Ishikawa (cell line): ENCODE data around the gene C6.

Experiments
- CEBPB ChIP-seq: IDR thresholded peaks from 2 replicates; pipeline ENCODE4 v1.6.1; 2012
- CREB1 ChIP-seq: IDR thresholded peaks from 2 replicates; pipeline ENCODE4 v1.6.1; 2012; ENCODE audit warnings: low read depth
- EGR1 ChIP-seq: IDR thresholded peaks from 2 replicates; pipeline ENCODE4 v1.6.1; 2012
- EP300 ChIP-seq: IDR thresholded peaks from 2 replicates; pipeline ENCODE4 v1.6.1; 2012; ENCODE audit warnings: borderline replicate concordance
- FOXM1 ChIP-seq: IDR thresholded peaks from 2 replicates; pipeline ENCODE4 v1.6.1; 2012; ENCODE audit warnings: low read depth, borderline replicate concordance
- NFIC ChIP-seq: IDR thresholded peaks from 2 replicates; pipeline ENCODE4 v1.6.1; 2012
- RAD21 ChIP-seq: IDR thresholded peaks from 2 replicates; pipeline ENCODE4 v1.6.1; 2012; ENCODE audit warnings: low read depth
- TAF1 ChIP-seq: IDR thresholded peaks from 2 replicates; pipeline ENCODE4 v1.6.1; 2012; ENCODE audit warnings: low read depth, mild to moderate bottlenecking
- TCF12 ChIP-seq: IDR thresholded peaks from 2 replicates; pipeline ENCODE4 v1.6.1; 2012; ENCODE audit warnings: low read depth
- TEAD4 ChIP-seq: IDR thresholded peaks from 2 replicates; pipeline ENCODE4 v1.6.1; 2012
- YY1 ChIP-seq: IDR thresholded peaks from 2 replicates; pipeline ENCODE4 v1.6.1; 2012; ENCODE audit warnings: low read depth
- ZBTB7A ChIP-seq: IDR thresholded peaks from 2 replicates; pipeline ENCODE4 v1.6.1; 2012; ENCODE audit warnings: low read depth
- TF ChIP-seq, protein P1 (sequence below): IDR thresholded peaks from 2 replicates; pipeline ENCODE4 v1.6.1; 2012; ENCODE audit warnings: low read depth, mild to moderate bottlenecking
- TF ChIP-seq, protein P2 (sequence below): IDR thresholded peaks from 2 replicates; pipeline ENCODE4 v1.6.1; 2012
- TF ChIP-seq, protein P3 (sequence below): IDR thresholded peaks from 2 replicates; pipeline ENCODE4 v1.6.1; 2012

Gene C6

DNA sequence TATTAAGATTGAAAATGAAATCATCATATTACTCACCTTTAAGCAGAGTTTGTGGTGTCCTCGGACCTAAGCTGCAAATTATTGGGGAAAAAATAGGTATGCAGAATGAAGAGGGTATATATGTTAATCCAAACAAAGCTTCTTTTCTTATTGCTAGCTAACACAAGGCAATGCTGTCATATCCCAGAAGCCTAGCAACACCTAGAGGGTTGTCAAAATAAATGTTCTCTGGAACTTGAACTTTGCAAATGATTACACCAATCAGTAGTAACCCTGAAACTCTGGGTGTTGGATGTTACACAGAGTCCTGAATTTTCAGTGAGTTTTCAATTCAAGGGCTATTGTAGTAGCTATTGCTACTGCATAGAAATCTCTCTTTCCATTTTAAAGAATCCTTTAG, at the start of gene C6:
Gene C6 (minus strand): TSS at position 193 of the 400 bp plus-strand sequence. CDS start 10,302 bp downstream, outside the sequence.
- TF ChIP-seq CREB1 (no peak), RAD21 (no peak), FOXM1 (no peak), EGR1 (no peak), TCF12 (no peak), TAF1 (no peak), CEBPB (no peak), TEAD4 (no peak), ZBTB7A (no peak), NFIC (no peak), EP300 (no peak)
- TF ChIP-seq, protein P1, sequence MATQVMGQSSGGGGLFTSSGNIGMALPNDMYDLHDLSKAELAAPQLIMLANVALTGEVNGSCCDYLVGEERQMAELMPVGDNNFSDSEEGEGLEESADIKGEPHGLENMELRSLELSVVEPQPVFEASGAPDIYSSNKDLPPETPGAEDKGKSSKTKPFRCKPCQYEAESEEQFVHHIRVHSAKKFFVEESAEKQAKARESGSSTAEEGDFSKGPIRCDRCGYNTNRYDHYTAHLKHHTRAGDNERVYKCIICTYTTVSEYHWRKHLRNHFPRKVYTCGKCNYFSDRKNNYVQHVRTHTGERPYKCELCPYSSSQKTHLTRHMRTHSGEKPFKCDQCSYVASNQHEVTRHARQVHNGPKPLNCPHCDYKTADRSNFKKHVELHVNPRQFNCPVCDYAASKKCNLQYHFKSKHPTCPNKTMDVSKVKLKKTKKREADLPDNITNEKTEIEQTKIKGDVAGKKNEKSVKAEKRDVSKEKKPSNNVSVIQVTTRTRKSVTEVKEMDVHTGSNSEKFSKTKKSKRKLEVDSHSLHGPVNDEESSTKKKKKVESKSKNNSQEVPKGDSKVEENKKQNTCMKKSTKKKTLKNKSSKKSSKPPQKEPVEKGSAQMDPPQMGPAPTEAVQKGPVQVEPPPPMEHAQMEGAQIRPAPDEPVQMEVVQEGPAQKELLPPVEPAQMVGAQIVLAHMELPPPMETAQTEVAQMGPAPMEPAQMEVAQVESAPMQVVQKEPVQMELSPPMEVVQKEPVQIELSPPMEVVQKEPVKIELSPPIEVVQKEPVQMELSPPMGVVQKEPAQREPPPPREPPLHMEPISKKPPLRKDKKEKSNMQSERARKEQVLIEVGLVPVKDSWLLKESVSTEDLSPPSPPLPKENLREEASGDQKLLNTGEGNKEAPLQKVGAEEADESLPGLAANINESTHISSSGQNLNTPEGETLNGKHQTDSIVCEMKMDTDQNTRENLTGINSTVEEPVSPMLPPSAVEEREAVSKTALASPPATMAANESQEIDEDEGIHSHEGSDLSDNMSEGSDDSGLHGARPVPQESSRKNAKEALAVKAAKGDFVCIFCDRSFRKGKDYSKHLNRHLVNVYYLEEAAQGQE = no peak
- TF ChIP-seq, protein P2, sequence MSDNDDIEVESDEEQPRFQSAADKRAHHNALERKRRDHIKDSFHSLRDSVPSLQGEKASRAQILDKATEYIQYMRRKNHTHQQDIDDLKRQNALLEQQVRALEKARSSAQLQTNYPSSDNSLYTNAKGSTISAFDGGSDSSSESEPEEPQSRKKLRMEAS = no peak
- TF ChIP-seq, protein P3, sequence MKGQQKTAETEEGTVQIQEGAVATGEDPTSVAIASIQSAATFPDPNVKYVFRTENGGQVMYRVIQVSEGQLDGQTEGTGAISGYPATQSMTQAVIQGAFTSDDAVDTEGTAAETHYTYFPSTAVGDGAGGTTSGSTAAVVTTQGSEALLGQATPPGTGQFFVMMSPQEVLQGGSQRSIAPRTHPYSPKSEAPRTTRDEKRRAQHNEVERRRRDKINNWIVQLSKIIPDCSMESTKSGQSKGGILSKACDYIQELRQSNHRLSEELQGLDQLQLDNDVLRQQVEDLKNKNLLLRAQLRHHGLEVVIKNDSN = no peak

DNA sequence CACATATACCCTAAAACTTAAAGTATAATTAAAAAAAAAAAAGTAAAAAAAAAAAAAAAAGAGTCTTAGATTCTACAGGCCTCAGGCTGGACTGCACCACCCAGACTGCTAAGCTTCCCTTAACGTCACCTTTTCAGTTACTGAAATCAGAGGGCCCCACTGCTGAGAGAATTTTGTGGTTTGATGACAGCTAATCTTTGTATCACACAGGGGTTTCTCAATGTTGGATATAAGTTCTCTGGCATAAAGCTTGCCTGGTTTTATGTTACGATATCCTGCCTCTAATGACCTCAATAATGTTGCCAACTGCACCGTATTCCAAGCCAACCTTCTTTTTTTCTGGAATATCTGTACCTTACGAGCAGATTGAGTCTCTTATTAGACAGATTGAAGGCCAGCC, 43.1 kb upstream of the C6 start:
- TF ChIP-seq, protein P1 = no peak
- TF ChIP-seq YY1 (no peak), EGR1 (no peak), TAF1 (no peak), RAD21 (no peak), FOXM1 (no peak), CEBPB (no peak)
- TF ChIP-seq, protein P3 = no peak
- TF ChIP-seq, protein P2 = no peak

DNA sequence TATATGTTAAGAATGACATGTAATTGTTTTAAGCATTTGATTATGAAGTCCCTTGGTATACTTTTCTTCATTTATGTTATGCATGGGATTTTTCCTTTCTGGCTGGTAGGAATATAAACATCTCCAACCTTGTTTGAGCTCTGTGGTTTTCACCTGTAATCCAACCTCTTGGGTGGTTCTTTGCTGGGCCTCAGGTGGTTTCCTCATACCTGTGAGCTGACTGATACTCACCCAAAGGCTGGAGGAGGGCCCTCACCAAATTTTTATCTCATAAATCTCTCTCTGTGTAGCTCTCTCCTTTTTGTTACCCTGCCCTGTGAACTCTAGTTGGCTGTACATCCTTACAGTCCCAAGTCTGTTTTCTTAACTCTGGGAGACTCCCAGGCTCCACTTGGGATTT, 39.8 kb upstream of the C6 start:
- TF ChIP-seq TEAD4 (no peak), EGR1 (no peak), TCF12 (no peak), FOXM1 (no peak)

DNA sequence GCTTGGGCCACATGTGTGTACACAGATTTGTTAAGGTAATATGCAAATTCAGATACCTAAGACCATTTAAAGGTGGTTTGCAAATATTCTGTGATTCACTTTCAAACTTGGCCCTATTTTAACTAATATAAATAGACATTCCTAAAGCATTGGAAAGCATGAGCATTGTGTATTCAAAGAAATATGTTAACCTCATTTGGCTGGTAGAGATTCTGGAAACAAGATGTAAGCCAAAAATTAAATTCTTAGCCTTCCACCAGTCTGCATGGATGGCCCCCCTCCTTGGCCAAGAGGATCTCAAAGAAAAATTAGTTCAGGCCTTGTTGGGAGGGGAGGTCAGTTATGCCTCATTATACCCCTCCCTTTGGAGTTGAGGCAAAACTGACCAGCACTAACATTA, 38.7 kb upstream of the C6 start:
- TF ChIP-seq, protein P3 = no peak

DNA sequence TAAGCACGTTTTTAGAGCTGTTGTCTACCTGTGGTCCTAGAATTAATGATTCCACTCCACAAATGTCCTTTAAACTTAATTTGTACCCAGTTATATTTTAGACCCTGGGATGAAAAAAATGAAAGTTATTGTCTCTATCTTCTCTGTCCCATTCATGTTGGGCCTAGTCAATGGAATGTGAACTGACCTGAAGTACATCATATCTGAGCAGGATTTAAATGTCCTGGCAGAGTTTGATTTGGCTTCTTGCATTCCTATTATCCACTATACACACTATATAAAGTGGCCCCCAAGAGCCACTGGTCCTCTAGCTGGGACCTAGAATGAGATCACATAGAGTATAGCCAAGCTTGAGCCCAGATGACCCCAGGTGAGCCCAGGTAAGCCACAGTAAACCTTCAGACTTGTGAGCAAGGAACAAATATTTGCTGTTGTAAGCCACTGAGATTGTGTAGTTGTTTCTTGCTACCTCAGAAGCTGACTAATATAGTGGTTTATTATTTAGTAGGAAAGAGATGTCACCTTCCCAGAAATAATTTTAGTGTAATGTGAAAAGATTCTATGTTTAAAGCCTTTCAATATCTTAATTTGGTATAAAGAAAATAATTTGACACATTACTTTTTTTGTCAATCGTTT, 37.1 kb upstream of the C6 start:
- TF ChIP-seq, protein P1 = no peak
- no peak for TF ChIP-seq CREB1
- TF ChIP-seq ZBTB7A = no peak
- no peak for TF ChIP-seq FOXM1
- no peak for TF ChIP-seq YY1
- TF ChIP-seq TAF1 = no peak
- no peak for TF ChIP-seq TCF12
- TF ChIP-seq, protein P3 = no peak
- TF ChIP-seq RAD21 = no peak
- TF ChIP-seq EGR1 = no peak
- no peak for TF ChIP-seq TEAD4
- TF ChIP-seq, protein P2 = no peak
- TF ChIP-seq EP300 = no peak
- TF ChIP-seq CEBPB = no peak
- no peak for TF ChIP-seq NFIC
